AG04450 (cell line): ENCODE data around the gene NDUFB3. TPM values are rescaled to one million over a fixed set of nuclear protein-coding genes. Genes with fewer than 3 reads are reported as not detected.

ENCODE experiments used
- CTCF ChIA-PET: fragments of 300-600, 350-600 bp; formaldehyde crosslinking; extraction: SDS; loops from one replicate; lab custom pipeline; 2022; ENCODE audit warnings: antibody characterized with exemption, inconsistent platforms; lab: Charles Lee
- POLR2A ChIA-PET: fragments of 350-600 bp; formaldehyde crosslinking; extraction: SDS; loops from one replicate; lab custom pipeline; 2021; ENCODE audit warnings: antibody characterized with exemption, inconsistent platforms; lab: Yijun Ruan, JAX
- DNase-seq: peaks from one replicate; pipeline ENCODE4 v3.0.0-alpha.2; 2011; ENCODE audit warnings: low read depth, low spot score
- H3K27ac ChIP-seq: one replicate; pipeline ENCODE4 v1.5.1; 2012; ENCODE audit warnings: low read depth, low read length, control low read depth
- H3K27me3 ChIP-seq: one replicate; pipeline ENCODE4 v1.6.0; 2012; ENCODE audit warnings: low read length; ENCODE audit not compliant: control insufficient read depth, insufficient read depth
- H3K4me3 ChIP-seq: 2 replicates; pipeline ENCODE4 v1.5.1; 2011; ENCODE audit warnings: mild to moderate bottlenecking, low read depth, low read length, control low read depth
- H3K9me3 ChIP-seq: 2 replicates; pipeline ENCODE4 v1.5.1; 2012; ENCODE audit warnings: low read length; ENCODE audit not compliant: control insufficient read depth, insufficient read depth
- polyA plus RNA-seq: library from polyadenylated mRNA; depleted of rRNA; stranded (reverse); fragments of >200 nt; gene quantifications from 2 replicates; pipeline ENCODE4 v1.2.3, GENCODE V29; 2011
- TF ChIP-seq, protein P1 (sequence below): IDR thresholded peaks from 2 replicates; pipeline ENCODE4 v1.5.1; 2011; ENCODE audit warnings: low read depth, low read length, control low read depth, inconsistent platforms

NDUFB3 gene
- polyA plus RNA-seq, 1 experiment: 121 TPM

DNA sequence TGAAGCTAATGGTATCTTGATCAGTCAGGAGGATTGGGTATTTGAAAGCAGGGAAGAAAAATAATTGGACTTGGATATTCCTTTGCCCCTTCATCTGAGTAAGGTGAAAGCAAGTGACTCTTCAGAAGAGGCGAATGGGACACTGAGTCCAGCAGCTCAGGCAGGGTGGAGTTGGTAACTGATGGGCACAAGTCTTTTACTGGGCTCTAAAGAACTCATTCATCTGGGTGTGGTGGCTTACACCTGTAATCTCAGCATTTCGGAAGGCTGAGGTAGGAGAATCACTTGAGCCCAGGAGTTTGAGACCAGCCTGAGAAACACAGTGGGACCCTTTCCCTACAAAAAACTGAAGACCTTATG lies 55.3 kb downstream of the NDUFB3 start:
- CTCF ChIA-PET: interaction anchor here (1.0 kb wide), 1 partner anchor 23 kb away, joined by 3 read pairs; no protein-coding TSS in a partner anchor
- DNase-seq: no peak
- H3K27ac ChIP-seq: peak overlapping the region; percentile 77
- H3K9me3 ChIP-seq: no peaks in the 10 kb centered on the region
- TF ChIP-seq, protein P1, sequence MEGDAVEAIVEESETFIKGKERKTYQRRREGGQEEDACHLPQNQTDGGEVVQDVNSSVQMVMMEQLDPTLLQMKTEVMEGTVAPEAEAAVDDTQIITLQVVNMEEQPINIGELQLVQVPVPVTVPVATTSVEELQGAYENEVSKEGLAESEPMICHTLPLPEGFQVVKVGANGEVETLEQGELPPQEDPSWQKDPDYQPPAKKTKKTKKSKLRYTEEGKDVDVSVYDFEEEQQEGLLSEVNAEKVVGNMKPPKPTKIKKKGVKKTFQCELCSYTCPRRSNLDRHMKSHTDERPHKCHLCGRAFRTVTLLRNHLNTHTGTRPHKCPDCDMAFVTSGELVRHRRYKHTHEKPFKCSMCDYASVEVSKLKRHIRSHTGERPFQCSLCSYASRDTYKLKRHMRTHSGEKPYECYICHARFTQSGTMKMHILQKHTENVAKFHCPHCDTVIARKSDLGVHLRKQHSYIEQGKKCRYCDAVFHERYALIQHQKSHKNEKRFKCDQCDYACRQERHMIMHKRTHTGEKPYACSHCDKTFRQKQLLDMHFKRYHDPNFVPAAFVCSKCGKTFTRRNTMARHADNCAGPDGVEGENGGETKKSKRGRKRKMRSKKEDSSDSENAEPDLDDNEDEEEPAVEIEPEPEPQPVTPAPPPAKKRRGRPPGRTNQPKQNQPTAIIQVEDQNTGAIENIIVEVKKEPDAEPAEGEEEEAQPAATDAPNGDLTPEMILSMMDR: no peak
- no peak overlapping the region for H3K4me3 ChIP-seq
- POLR2A ChIA-PET: no interaction called here
- no peaks in the 10 kb centered on the region for H3K27me3 ChIP-seq

DNA sequence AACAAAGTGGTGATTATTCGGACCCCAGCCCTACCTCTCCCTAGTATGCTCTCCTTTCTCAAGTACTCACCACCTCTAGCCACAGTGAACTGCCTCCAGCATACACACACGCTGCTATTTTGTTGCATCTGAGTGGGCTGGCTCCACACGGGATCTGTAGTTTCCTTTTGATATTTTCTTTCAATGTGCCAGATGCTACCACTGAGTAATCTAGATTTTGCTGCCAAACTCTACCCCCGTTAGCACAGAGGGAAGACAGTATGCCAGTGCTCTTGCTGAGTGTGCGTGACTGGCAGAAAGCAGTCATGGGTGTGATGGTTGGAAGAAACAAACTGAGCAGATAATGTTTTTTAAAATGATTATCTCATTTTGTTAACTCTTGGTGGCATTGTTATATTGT lies 55.8 kb downstream of the NDUFB3 start:
- H3K27ac ChIP-seq: peak overlapping the region; percentile 77
- POLR2A ChIA-PET: no interaction called here
- peak; percentile 18 for DNase-seq

DNA sequence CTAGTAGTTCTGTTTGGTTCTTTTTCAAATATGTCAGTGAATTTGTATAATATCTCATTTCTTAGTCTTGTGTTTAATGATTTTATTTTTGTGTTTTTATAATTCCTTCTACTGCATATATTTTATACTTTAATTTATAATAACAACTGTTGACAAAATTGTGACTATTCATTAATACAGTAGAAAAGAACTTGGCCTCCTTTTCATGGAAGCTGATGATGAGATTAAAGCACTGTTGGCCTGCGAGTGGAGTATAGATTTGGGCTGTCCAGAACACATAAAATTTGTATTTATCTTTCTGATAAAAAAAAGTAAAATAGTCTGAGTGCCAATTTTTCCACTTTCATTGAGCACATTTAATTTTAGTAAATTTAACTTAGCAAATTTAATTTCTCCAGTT lies 56.2 kb downstream of the NDUFB3 start:
- TF ChIP-seq, protein P1: no peak
- DNase-seq: no peak
- no peak overlapping the region for H3K27ac ChIP-seq
- H3K27me3 ChIP-seq: no peaks in the 10 kb centered on the region
- H3K4me3 ChIP-seq: no peak overlapping the region
- CTCF ChIA-PET: interaction anchor here (0.6 kb wide), 1 partner anchor 194 kb away, joined by 4 read pairs; no protein-coding TSS in a partner anchor
- POLR2A ChIA-PET: no interaction called here
- H3K9me3 ChIP-seq: no peaks in the 10 kb centered on the region

More for the DNA sequence above, 55.8 kb downstream of the NDUFB3 start:
- H3K4me3 ChIP-seq: no peak overlapping the region
- no peaks in the 10 kb centered on the region for H3K27me3 ChIP-seq
- CTCF ChIA-PET: interaction anchor here (1.0 kb wide), 1 partner anchor 23 kb away, joined by 3 read pairs; no protein-coding TSS in a partner anchor
- no peaks in the 10 kb centered on the region for H3K9me3 ChIP-seq
- TF ChIP-seq, protein P1: no peak

DNA sequence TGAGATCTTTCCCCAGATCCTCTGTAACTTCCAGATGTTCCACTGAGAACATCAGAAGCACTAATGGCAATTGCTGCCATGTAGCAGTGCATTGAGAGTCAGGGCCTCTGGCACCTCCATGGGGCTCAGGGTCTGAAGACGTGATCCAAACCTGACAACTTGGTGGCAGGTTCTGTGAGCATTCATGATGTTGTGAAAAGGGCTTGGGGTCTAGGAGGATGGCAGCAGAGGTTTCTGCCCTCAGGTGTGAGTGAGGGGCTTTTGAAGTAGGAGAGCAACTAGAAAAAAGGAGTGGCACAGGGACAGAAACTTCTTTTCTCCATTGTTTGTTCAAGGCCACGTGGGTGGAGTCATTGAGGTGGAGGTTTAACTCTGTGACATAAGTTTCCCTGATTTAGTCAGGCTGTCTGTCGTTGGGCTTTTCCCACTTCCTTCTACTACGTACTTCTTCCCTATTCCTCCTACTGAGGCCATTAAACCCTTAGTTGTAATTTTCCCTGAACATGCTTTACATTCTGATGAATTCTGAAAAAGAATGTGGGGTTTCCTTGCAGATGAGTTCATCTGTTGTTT lies 57.2 kb downstream of the NDUFB3 start:
- ChIA-PET CTCF (interaction anchor here (0.7 kb wide), 1 partner anchor 11 kb away, joined by 5 read pairs; no protein-coding TSS in a partner anchor), POLR2A (interaction anchor here (0.6 to 1.5 kb wide), 3 partner anchors 12 to 240 kb away, joined by 3 to 17 read pairs (median 3); partner anchors contain the start of genes CFLAR, NIF3L1 and PPIL3)
- Histone ChIP-seq H3K9me3 (no peaks in the 10 kb centered on the region), H3K27me3 (no peaks in the 10 kb centered on the region), H3K27ac (peak overlapping the region; percentile 95), H3K4me3 (no peak overlapping the region)
- DNase-seq: peak; percentile 30
- TF ChIP-seq, protein P1: no peak

DNA sequence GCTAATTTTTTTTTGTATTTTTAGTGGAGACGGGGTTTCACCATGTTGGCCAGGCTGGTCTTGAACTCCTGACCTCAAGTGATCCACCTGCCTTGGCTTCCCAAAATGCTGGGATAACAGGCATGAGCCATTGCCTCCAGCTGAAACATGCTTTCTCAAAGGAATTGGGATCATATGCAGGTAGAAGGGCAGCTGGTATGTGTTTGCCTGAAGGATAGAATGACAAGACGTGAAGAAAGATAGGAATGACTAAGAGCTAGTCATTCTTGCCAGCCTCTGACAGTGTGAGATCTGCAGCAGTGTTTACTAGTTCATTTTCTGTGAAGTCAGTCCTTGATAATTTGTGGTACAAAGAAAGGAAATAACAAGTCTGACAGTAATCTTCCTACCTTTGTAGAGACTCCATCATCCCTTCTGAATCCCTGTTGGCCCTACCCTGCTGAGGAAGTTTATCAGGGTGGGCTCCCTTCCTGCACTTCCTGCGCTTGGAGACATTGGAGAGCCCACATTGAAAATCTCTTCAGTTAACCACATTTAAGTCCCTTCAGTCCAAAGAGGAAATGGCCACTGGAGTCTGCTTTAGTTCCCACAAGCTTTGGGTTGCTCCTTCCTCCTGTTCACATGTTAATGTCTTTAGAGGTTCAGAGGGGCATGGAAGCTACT lies 58.9 kb downstream of the NDUFB3 start:
- Histone ChIP-seq H3K9me3 (no peaks in the 10 kb centered on the region), H3K4me3 (no peak overlapping the region), H3K27me3 (no peaks in the 10 kb centered on the region), H3K27ac (peak overlapping the region; percentile 95)
- ChIA-PET CTCF (interaction anchor here (0.8 kb wide), 1 partner anchor 28 kb away, joined by 3 read pairs; no protein-coding TSS in a partner anchor), POLR2A (interaction anchor here (0.9 to 1.5 kb wide), 3 partner anchors 14 to 242 kb away, joined by 3 to 17 read pairs (median 4); partner anchors contain the start of genes CFLAR, NIF3L1 and PPIL3)
- TF ChIP-seq, protein P1: no peak
- peak; percentile 48 for DNase-seq
